Right cardiac atrium (tissue), 5 donors: ENCODE measurements around the gene TRANK1. TPM values are rescaled to one million over a fixed set of nuclear protein-coding genes. Genes with fewer than 3 reads are reported as not detected.

ENCODE experiments used
- ATAC-seq, 2 donors: fragments of 200-7000 bp; cut with Tn5 transposase; one replicate each; pipeline versions ENCODE4 v1.8.0 to v1.9.1; 2020; ENCODE audit warnings: moderate library complexity in 2 of 2, mild to moderate bottlenecking in 1 of 2
- DNase-seq, 3 donors: peaks; one replicate each; pipeline ENCODE4 v3.0.0-alpha.2; 2020
- H3K27ac ChIP-seq: one replicate; pipeline ENCODE4 v1.5.1; 2013; ENCODE audit warnings: mild to moderate bottlenecking, low read length, control low read depth, moderate library complexity
- H3K27me3 ChIP-seq: one replicate; pipeline ENCODE4 v1.6.1; 2013; ENCODE audit not compliant: control insufficient read depth, insufficient read depth
- H3K4me1 ChIP-seq: one replicate; pipeline ENCODE4 v1.6.1; 2013; ENCODE audit warnings: low read length; ENCODE audit not compliant: control insufficient read depth, insufficient read depth
- H3K4me3 ChIP-seq: one replicate; pipeline ENCODE4 v1.5.1; 2013; ENCODE audit warnings: low read length, control low read depth
- H3K9me3 ChIP-seq: one replicate; pipeline ENCODE4 v1.6.1; 2013; ENCODE audit warnings: low read length; ENCODE audit not compliant: control insufficient read depth
- WGBS: extraction: QIAGEN DNeasy Blood & Tissue Kit; methylation state at CpG from one replicate; pipeline ENCODE4 v1.1.7; 2013; 5-methylcytosine and 5-hydroxymethylcytosine counted together
- intact Hi-C, 4 donors: fragments of 100-400 bp; cut with DNase I; formaldehyde crosslinking; loops; one replicate each; pipeline versions ENCODE4 v1.11.0 to v1.14.0; 2022 to 2023
- polyA plus RNA-seq: library from polyadenylated mRNA; stranded (reverse); fragments of 200-250 nt; gene quantifications from one replicate; pipeline ENCODE4 v1.2.3, GENCODE V29; 2013
- total RNA-seq, 4 donors: library from RNA; stranded (reverse); fragmentation: NEBNext Ultra II Directional; extraction: Animal tissue kit (Norgen Biotek cat#: 25700); gene quantifications; one replicate each; pipeline ENCODE4 v1.2.1, GENCODE V29; 2021
- donor health status: healthy with polysubstance abuse.
- donor health status: DM: no; HTN: yes; CAD: no.
- donor health status: DM: no; HTN: no; CAD: no.
- donor health status: DM: no; HTN: yes; CAD: no; lungs with severe emphysema.
- donor health status: DM: yes; HTN: yes; CAD: no.

Gene TRANK1
- total and polyA plus RNA-seq, 5 donors: 4.6 to 13.2 (median 10.9) TPM

DNA sequence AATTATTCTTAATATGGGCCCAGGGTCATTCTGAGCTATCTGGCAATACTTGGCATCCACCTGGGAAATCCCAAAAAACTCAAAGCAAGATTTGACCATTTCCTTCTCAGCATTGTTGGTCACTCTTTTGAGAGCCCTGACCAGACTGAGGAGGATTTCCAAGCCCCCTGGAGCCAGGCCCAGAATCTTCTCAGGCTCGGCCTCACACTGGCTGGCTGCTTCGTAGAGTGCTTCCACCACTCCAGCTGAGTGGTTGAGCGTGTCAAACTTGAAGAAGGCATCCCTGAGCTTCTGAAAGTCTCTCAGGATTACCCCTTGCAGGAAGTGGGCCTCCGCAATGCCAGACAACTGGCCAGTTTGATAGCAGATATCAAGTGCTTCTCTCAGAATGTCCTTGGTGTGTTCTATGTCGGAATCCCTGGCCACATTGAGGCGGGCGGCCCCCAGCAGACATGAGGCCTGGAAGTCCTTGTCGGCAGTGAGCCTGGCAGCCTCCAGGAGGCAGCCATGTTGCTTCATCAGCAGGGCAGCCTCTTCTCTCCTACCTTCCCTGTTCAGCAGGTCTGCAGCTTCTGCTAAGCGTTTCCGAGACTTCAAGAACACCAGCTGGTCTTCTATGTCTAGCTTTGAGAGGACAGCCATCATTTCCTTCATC lies 111.6 kb downstream of the TRANK1 start:
- Histone ChIP-seq H3K4me1 (peaks cover 5% of the 10 kb centered on the region), H3K27ac (no peak overlapping the region), H3K4me3 (no peak overlapping the region), H3K27me3 (no peaks in the 10 kb centered on the region), H3K9me3 (no peaks in the 10 kb centered on the region)
- intact Hi-C loops: no loop called here
- DNase-seq: peak in 2 of 3 donors; percentile 14 to 52
- no peak for ATAC-seq
- WGBS: 75% methylated on average over 10 of the region's 10 CpGs

GRCh38 chr3:36832406-36832805 lies 112.4 kb downstream of the TRANK1 start:
- intact Hi-C loops: no loop called here
- no peak for ATAC-seq

GRCh38 chr3:36827133-36827532 lies 117.7 kb downstream of the TRANK1 start:
- WGBS: 78% methylated on average over 5 of the region's 5 CpGs
- Histone ChIP-seq H3K27ac (no peak overlapping the region), H3K27me3 (no peaks in the 10 kb centered on the region), H3K4me3 (no peak overlapping the region), H3K9me3 (no peaks in the 10 kb centered on the region), H3K4me1 (no peaks in the 10 kb centered on the region)
- DNase-seq (no peak), ATAC-seq (peak in 1 of 2 donors; percentile 32)
- intact Hi-C loops: no loop called here

More at GRCh38 chr3:36832406-36832805, 112.4 kb downstream of the TRANK1 start:
- Histone ChIP-seq H3K9me3 (no peaks in the 10 kb centered on the region), H3K27ac (no peak overlapping the region), H3K4me3 (no peak overlapping the region), H3K4me1 (peaks cover 5% of the 10 kb centered on the region), H3K27me3 (no peaks in the 10 kb centered on the region)
- no peak for DNase-seq
- WGBS: 83% methylated on average over 6 of the region's 6 CpGs

GRCh38 chr3:36826240-36826639 lies 118.6 kb downstream of the TRANK1 start:
- H3K9me3 ChIP-seq: no peaks in the 10 kb centered on the region
- DNase-seq (no peak), ATAC-seq (no peak)
- no peak overlapping the region for H3K4me3 ChIP-seq
- H3K27me3 ChIP-seq: no peaks in the 10 kb centered on the region
- 92% methylated on average over 6 of the region's 6 CpGs for WGBS
- no peaks in the 10 kb centered on the region for H3K4me1 ChIP-seq
- no peak overlapping the region for H3K27ac ChIP-seq
- intact Hi-C loops: no loop called here

DNA sequence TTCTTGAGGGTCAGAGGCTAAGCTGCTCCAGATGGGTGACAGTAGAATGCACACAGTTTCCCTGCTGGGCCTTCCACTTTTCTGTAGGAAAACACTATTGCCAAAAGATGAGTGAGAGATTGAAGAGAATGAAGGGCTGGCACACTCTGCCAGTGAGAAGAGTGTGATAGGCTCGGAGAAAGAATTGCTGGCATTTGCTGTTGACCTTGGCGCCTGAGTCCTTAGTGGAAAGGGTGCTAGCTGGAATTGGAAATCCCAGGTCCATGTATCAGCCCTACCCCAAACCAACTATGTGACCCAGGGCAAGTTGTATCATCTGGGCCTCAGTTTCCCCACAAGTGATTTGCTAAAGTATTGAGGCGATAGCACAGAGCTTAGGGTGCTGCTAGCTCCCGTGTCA lies 120.4 kb downstream of the TRANK1 start:
- DNase-seq (no peak), ATAC-seq (peak; percentile 41 to 45)
- H3K27me3 ChIP-seq: no peaks in the 10 kb centered on the region
- H3K4me3 ChIP-seq: no peak overlapping the region
- no peaks in the 10 kb centered on the region for H3K9me3 ChIP-seq
- intact Hi-C loops: no loop called here
- no peaks in the 10 kb centered on the region for H3K4me1 ChIP-seq
- 83% methylated on average over 4 of the region's 4 CpGs for WGBS
- H3K27ac ChIP-seq: no peak overlapping the region

DNA sequence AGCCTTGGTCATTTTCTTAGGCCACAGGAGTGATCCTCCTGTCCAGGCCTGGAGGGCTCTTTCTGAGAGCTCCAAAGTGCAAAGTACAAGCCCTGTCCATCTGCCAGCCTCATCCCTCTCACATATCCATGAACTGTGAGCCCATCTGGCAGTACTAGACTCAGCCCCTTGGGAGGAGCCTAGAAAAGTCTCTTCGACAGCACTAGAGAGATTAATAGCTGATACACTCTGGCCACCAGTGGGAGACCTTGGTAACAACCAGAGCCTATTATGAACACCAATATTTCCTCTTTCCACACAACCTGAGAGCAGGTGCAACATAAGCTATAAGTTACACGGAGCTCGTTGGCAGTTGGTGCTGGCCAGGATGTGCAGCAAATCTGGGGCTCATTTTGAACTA lies 121.0 kb downstream of the TRANK1 start:
- intact Hi-C loops: no loop called here
- no peak overlapping the region for H3K27ac ChIP-seq
- 79% methylated on average over 3 of the region's 3 CpGs for WGBS
- peak in 1 of 2 donors; percentile 30 for ATAC-seq
- no peaks in the 10 kb centered on the region for H3K9me3 ChIP-seq
- H3K4me1 ChIP-seq: no peaks in the 10 kb centered on the region
- no peaks in the 10 kb centered on the region for H3K27me3 ChIP-seq
- DNase-seq: no peak
- no peak overlapping the region for H3K4me3 ChIP-seq

- 75% methylated on average over 3 of the region's 3 CpGs for WGBS
- Histone ChIP-seq H3K27ac (no peak overlapping the region), H3K4me3 (no peak overlapping the region), H3K27me3 (no peaks in the 10 kb centered on the region), H3K4me1 (no peaks in the 10 kb centered on the region), H3K9me3 (no peaks in the 10 kb centered on the region)
- intact Hi-C loops: no loop called here
- ATAC-seq: no peak
- DNase-seq: no peak
Measured at GRCh38 chr3:36820083-36820482, 124.8 kb downstream of the TRANK1 start.

DNA sequence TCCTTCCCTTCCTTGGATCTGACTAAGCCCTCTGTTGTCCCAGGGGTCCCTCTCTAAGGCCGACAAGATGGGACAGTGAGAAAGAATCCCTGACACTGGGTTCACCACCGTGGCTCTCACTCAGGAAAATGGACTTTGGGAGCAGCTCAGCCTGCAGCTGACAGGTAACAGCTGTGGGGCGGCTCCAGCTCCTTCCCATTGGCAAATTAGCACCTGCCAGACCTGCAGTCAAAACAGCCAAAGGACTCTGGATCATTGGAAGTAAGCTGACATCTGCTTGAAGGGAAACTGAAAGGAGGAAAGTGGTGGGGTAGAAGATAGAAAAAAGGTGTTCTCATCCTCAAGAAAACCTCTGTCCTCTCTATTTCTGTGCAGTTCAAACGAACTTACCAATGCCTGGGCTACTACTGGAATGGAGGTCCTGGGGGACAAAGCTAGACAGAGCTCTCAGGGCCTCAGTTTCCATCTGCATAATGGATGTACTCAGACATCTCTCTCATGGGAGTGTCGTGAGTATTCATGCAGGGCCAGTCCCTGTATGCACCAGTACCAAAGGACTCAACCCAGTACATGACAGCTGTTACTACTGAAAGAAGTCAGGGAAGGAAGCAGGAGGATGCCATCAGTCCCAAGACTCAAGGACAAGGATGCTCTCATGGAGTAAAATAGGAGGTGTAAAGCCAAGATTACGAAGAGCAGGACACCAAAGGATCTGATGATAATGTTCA lies 126.9 kb downstream of the TRANK1 start:
- Histone ChIP-seq H3K9me3 (no peaks in the 10 kb centered on the region), H3K4me1 (no peaks in the 10 kb centered on the region), H3K27ac (no peak overlapping the region), H3K4me3 (no peak overlapping the region), H3K27me3 (no peaks in the 10 kb centered on the region)
- no peak for DNase-seq
- no peak for ATAC-seq
- intact Hi-C loops: no loop called here
- 78% methylated on average over 6 of the region's 6 CpGs for WGBS

- no peaks in the 10 kb centered on the region for H3K4me1 ChIP-seq
- no peak for ATAC-seq
- H3K27ac ChIP-seq: no peak overlapping the region
- no peak overlapping the region for H3K4me3 ChIP-seq
- no peaks in the 10 kb centered on the region for H3K27me3 ChIP-seq
- 93% methylated on average over 9 of the region's 9 CpGs for WGBS
- no peaks in the 10 kb centered on the region for H3K9me3 ChIP-seq
- no peak for DNase-seq
- intact Hi-C loops: no loop called here
Measured at GRCh38 chr3:36815375-36815774, 129.5 kb downstream of the TRANK1 start.

GRCh38 chr3:36814776-36815175 lies 130.1 kb downstream of the TRANK1 start:
- 77% methylated on average over 4 of the region's 4 CpGs for WGBS
- DNase-seq: no peak
- H3K4me1 ChIP-seq: no peaks in the 10 kb centered on the region
- no peaks in the 10 kb centered on the region for H3K27me3 ChIP-seq
- no peak overlapping the region for H3K27ac ChIP-seq
- H3K4me3 ChIP-seq: no peak overlapping the region
- no peaks in the 10 kb centered on the region for H3K9me3 ChIP-seq
- ATAC-seq: no peak
- intact Hi-C loops: no loop called here

DNA sequence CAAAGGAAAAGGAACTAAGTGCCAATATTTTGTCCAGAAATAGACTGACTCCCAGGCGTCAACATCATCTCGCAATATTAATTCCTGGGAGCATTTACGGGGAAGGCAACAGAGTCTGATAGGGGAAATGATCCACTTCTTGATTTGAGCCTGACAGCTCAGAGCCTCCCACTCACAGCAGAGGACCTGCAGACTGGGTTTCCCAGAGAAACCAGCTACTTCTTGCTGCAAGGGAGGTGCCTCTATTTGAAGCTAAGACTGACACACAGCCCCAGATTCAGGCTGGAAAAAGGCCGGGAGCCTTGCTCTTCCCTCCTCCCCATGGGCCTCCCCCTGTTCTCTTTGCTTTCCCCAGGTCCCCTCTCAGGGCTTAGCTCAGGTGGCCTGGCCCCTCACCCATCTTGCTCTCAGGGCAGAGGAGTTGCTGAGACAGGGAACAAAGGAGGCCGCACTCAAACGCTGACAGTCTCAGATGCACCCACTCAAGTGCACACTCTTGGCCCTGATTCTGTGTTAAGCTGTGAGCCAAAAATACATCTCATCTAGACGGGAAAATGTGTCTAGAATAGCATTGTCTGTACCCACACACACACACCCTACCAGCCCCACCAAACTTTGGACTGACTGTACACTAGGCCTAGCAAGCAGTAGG lies 130.7 kb downstream of the TRANK1 start:
- WGBS: 41% methylated on average over 7 of the region's 7 CpGs
- no peaks in the 10 kb centered on the region for H3K9me3 ChIP-seq
- H3K27me3 ChIP-seq: no peaks in the 10 kb centered on the region
- peak; percentile 79 to 84 for ATAC-seq
- intact Hi-C loops: no loop called here
- no peak overlapping the region for H3K4me3 ChIP-seq
- peak in 1 of 3 donors; percentile 9 for DNase-seq
- no peak overlapping the region for H3K27ac ChIP-seq
- H3K4me1 ChIP-seq: no peaks in the 10 kb centered on the region
